Endodermal cell (in vitro differentiated cells): ENCODE results near the gene LRP8. TPM values are rescaled to one million over a fixed set of nuclear protein-coding genes. Genes with fewer than 3 reads are reported as not detected.

Source experiments
- DNase-seq: peaks from one replicate; pipeline ENCODE4 v3.0.0-alpha.2; 2017
- H3K27ac ChIP-seq: 2 replicates; pipeline ENCODE4 v1.5.1; 2013; ENCODE audit warnings: mild to moderate bottlenecking, low read depth, low read length, moderate library complexity
- H3K27me3 ChIP-seq: 2 replicates; pipeline ENCODE4 v1.6.1; 2013; ENCODE audit warnings: mild to moderate bottlenecking, low read length, moderate library complexity; ENCODE audit not compliant: insufficient read depth, control insufficient read depth, poor library complexity, severe bottlenecking
- H3K36me3 ChIP-seq: 2 replicates; pipeline ENCODE4 v1.7.0; 2013; ENCODE audit warnings: mild to moderate bottlenecking, low read length, moderate library complexity; ENCODE audit not compliant: control insufficient read depth, insufficient read depth
- H3K4me1 ChIP-seq: one replicate; pipeline ENCODE4 v1.7.0; 2013; ENCODE audit warnings: low read length; ENCODE audit not compliant: control insufficient read depth, insufficient read depth
- H3K4me3 ChIP-seq: 2 replicates; pipeline ENCODE4 v1.5.1; 2013; ENCODE audit warnings: mild to moderate bottlenecking, low read length, moderate library complexity
- H3K9ac ChIP-seq: 2 replicates; pipeline ENCODE4 v1.6.1; 2013; ENCODE audit warnings: mild to moderate bottlenecking, low read length, moderate library complexity; ENCODE audit not compliant: poor library complexity, severe bottlenecking; ENCODE audit errors: extremely low read depth
- H3K9me3 ChIP-seq: 2 replicates; pipeline ENCODE4 v1.6.1; 2013; ENCODE audit warnings: mild to moderate bottlenecking, low read length, moderate library complexity; ENCODE audit not compliant: control insufficient read depth
- H3K27ac Mint-ChIP-seq: 2 replicates; pipeline ENCODE4 v1.8.0; 2020; ENCODE audit warnings: mixed read lengths
- H3K27me3 Mint-ChIP-seq: 2 replicates; pipeline ENCODE4 v1.8.0; 2021; ENCODE audit warnings: mild to moderate bottlenecking, mixed read lengths; ENCODE audit not compliant: insufficient read depth
- H3K36me3 Mint-ChIP-seq: 2 replicates; pipeline ENCODE4 v1.8.0; 2020; ENCODE audit warnings: low read depth, mixed read lengths
- H3K4me1 Mint-ChIP-seq: 2 replicates; pipeline ENCODE4 v1.8.0; 2020; ENCODE audit warnings: mixed read lengths
- H3K4me3 Mint-ChIP-seq: 2 replicates; pipeline ENCODE4 v1.8.0; 2020; ENCODE audit warnings: mild to moderate bottlenecking, moderate library complexity, mixed read lengths
- H3K9me3 Mint-ChIP-seq: 2 replicates; pipeline ENCODE4 v1.8.0; 2020; ENCODE audit warnings: mild to moderate bottlenecking, mixed read lengths
- whole genome bisulfite sequencing, 2 experiments: methylation state at CpG; one replicate each; pipeline versions ENCODE4 v1.1.5 to v1.1.7; 2013; ENCODE audit warnings: missing lambda C conversion rate in 2 of 2, mixed read lengths in 1 of 2; ENCODE audit not compliant: insufficient coverage in 1 of 2, insufficient read length in 1 of 2; 5-methylcytosine and 5-hydroxymethylcytosine counted together
- total RNA-seq, 2 donors: library from RNA; stranded (reverse); fragmentation: NEBNext Ultra II Directional in 1 of 2; extraction: Animal tissue kit (Norgen Biotek cat#: 25700) in 1 of 2; gene quantifications; 2 replicates in 1 of 2; 3 replicates in 1 of 2; pipeline ENCODE4 v1.2.1, GENCODE V29; 2021
- TF ChIP-seq, protein P1 (sequence below): fragments of 200-600 bp; sonication (generic); conservative IDR thresholded peaks from 2 replicates; pipeline ENCODE4 v1.5.0; 2021; ENCODE audit warnings: antibody characterized with exemption, mild to moderate bottlenecking

LRP8 gene
- total RNA-seq, 2 donors from 2014 or later, result 29.1 to 39.6 TPM

GRCh38 chr1:53262000-53262399 is 65.9 kb downstream of the LRP8 start:
- no peaks in the 10 kb centered on the region for H3K4me1 ChIP-seq
- Mint-ChIP-seq H3K36me3 (peaks cover 66% of the 10 kb centered on the region), H3K9me3 (no peaks in the 10 kb centered on the region), H3K4me1 (no peaks in the 10 kb centered on the region), H3K27me3 (no peaks in the 10 kb centered on the region), H3K4me3 (no peak overlapping the region), H3K27ac (no peak overlapping the region)
- no peak overlapping the region for H3K27ac ChIP-seq
- no peaks in the 10 kb centered on the region for H3K27me3 ChIP-seq
- peaks cover 76% of the 10 kb centered on the region for H3K36me3 ChIP-seq
- no peak for DNase-seq
- TF ChIP-seq, protein P1, sequence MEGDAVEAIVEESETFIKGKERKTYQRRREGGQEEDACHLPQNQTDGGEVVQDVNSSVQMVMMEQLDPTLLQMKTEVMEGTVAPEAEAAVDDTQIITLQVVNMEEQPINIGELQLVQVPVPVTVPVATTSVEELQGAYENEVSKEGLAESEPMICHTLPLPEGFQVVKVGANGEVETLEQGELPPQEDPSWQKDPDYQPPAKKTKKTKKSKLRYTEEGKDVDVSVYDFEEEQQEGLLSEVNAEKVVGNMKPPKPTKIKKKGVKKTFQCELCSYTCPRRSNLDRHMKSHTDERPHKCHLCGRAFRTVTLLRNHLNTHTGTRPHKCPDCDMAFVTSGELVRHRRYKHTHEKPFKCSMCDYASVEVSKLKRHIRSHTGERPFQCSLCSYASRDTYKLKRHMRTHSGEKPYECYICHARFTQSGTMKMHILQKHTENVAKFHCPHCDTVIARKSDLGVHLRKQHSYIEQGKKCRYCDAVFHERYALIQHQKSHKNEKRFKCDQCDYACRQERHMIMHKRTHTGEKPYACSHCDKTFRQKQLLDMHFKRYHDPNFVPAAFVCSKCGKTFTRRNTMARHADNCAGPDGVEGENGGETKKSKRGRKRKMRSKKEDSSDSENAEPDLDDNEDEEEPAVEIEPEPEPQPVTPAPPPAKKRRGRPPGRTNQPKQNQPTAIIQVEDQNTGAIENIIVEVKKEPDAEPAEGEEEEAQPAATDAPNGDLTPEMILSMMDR, result no peak
- 86 to 91% methylated on average over 2 to 3 of the region's 3 CpGs for WGBS, 2 experiments
- H3K9ac ChIP-seq, result no peak overlapping the region
- H3K4me3 ChIP-seq, result no peak overlapping the region
- H3K9me3 ChIP-seq, result no peaks in the 10 kb centered on the region

GRCh38 chr1:53260631-53261247 is 67.1 kb downstream of the LRP8 start:
- DNase-seq, result no peak
- TF ChIP-seq, protein P1, result no peak
- H3K27ac ChIP-seq, result no peak overlapping the region
- no peaks in the 10 kb centered on the region for H3K27me3 ChIP-seq
- no peaks in the 10 kb centered on the region for H3K4me1 ChIP-seq
- no peak overlapping the region for H3K4me3 ChIP-seq
- H3K36me3 ChIP-seq, result peaks cover 86% of the 10 kb centered on the region
- WGBS, 2 experiments, result 86 to 92% methylated on average over 2 to 4 of the region's 4 CpGs
- Mint-ChIP-seq H3K9me3 (no peaks in the 10 kb centered on the region), H3K27me3 (no peaks in the 10 kb centered on the region), H3K27ac (no peak overlapping the region), H3K4me3 (no peak overlapping the region), H3K36me3 (peaks cover 68% of the 10 kb centered on the region), H3K4me1 (no peaks in the 10 kb centered on the region)
- H3K9ac ChIP-seq, result no peak overlapping the region
- H3K9me3 ChIP-seq, result no peaks in the 10 kb centered on the region

- no peaks in the 10 kb centered on the region for H3K9me3 Mint-ChIP-seq
- no peak overlapping the region for H3K4me3 Mint-ChIP-seq
- TF ChIP-seq, protein P1, result no peak
- H3K27ac Mint-ChIP-seq, result no peak overlapping the region
- DNase-seq, result no peak
- 88% methylated on average over 2 of the region's 2 CpGs; no CpG with 5 or more reads in 1 of the 2 experiments for WGBS, 2 experiments
- no peak overlapping the region for H3K27ac ChIP-seq
- no peaks in the 10 kb centered on the region for H3K27me3 Mint-ChIP-seq
- H3K36me3 ChIP-seq, result peaks cover 86% of the 10 kb centered on the region
- no peak overlapping the region for H3K9ac ChIP-seq
- H3K4me1 Mint-ChIP-seq, result no peaks in the 10 kb centered on the region
- no peaks in the 10 kb centered on the region for H3K4me1 ChIP-seq
- no peak overlapping the region for H3K4me3 ChIP-seq
- no peaks in the 10 kb centered on the region for H3K9me3 ChIP-seq
- H3K36me3 Mint-ChIP-seq, result peaks cover 66% of the 10 kb centered on the region
- H3K27me3 ChIP-seq, result no peaks in the 10 kb centered on the region
Measured at GRCh38 chr1:53259932-53260331, 67.9 kb downstream of the LRP8 start.
